Stimulated activated CD4-positive, alpha-beta T cell treated with anti-CD3 and anti-CD28 coated beads, Interleukin-2, amount 100 ng/mL, for 48 hours (primary cell): ENCODE measurements around the gene CLEC16A.
A peak's percentile ranks its signal among the peaks of the same experiment; 100 is the strongest.
"Not testable (repeated sequence)": the region's sequence is repeated elsewhere in the genome, so short reads cannot be mapped to it uniquely, and the experiment has no call there.

ENCODE experiments used
- DNase-seq, 2 donors: peaks; one replicate each; pipeline ENCODE4 v3.0.0-alpha.2; 2020

Gene CLEC16A

DNA sequence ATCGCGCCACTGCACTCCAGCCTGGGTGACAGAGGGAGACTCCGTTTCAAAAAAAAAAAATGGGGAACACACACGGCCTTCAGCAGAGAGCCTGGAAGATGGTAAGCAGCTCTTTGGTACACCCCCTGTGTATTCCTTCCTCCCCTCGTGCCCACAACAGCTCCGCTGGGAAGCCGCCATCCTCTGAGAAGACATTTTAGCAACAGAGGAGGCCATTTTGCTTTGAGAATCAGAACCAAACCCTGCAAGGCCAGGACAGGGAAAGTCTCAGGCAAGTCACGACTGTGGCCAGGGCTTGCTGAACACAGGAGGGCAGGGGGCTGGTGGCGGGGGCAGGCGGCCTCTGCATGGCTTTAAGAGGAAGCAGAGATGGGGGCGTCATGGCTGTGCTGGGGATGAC, 265.9 kb downstream of the CLEC16A start:
- DNase-seq: no peak

GRCh38 chr16:11211061-11211976, 267.0 kb downstream of the CLEC16A start:
- no peak for DNase-seq

GRCh38 chr16:11211977-11212797, 267.8 kb downstream of the CLEC16A start:
- DNase-seq: no peak

GRCh38 chr16:11212798-11213196, 268.4 kb downstream of the CLEC16A start:
- no peak for DNase-seq

DNA sequence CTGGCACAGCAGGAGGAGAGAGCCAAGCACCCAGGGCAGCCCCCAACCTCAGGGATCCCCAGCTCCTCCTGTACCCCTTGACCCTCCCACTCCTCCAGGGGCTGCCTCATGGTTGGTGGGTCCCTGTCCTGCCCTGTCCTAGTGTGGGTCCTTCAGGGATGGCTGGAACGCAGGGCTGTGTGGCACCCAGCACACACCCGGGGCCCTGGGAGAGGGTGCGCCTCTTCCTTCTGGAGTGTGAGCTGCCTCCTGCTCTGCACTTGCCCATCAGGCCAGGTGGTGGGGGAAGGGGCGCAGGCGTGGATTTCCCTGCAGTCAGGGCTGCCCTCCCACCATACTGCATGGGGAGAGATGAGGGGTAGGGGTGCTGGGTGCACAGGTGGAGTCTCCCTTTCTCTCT, 269.0 kb downstream of the CLEC16A start:
- DNase-seq: no peak

DNA sequence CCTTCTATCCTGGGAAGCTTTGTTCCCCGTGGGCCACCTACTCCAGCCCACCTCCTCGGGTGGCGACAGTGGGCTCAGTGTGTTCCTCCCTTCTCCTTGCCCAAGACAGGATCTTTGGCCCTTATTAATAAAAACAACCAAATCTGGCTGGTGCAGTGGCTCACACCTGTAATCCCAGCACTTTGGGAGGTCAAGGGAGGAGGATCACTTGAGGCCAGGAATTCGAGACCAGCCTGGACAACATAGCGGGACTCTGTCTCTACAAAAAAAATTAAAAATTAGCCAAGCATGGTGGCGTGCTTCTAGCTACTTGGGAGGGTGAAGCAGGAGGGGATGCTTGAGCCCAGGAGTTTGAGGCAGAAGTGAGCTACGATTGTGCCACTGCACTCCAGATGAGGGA, 269.4 kb downstream of the CLEC16A start:
- no peak for DNase-seq

DNA sequence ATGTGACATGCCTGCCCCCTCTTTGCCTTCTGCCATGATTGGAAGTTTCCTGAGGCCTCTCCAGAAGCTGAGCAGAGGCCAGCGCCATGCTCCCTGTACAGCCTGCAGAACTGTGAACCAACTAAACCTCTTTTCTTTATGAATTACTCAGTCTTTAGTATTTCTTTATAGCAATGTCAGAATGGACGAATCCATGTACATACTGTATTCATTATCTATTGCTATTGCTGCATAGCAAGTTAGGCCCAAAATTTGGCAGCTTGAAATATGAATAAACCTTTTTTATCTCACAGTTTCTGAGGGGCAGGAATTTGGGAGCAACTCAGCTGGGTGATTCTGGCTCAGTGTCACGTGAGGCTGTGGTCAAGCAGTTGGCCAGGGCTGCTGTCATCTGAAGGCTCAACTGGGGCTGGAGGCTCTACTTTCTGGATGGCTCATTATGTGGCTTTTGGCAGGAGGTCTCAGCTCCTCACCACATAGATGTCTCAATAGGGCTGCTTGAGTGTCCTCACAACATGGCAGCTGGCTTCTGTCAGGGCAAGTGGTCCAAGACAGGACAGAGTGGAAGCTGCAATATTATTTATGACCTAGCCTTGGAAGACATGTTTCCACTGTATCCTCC, 271.7 kb downstream of the CLEC16A start:
- no peak for DNase-seq

GRCh38 chr16:11217651-11218603, 273.6 kb downstream of the CLEC16A start:
- no peak for DNase-seq

DNA sequence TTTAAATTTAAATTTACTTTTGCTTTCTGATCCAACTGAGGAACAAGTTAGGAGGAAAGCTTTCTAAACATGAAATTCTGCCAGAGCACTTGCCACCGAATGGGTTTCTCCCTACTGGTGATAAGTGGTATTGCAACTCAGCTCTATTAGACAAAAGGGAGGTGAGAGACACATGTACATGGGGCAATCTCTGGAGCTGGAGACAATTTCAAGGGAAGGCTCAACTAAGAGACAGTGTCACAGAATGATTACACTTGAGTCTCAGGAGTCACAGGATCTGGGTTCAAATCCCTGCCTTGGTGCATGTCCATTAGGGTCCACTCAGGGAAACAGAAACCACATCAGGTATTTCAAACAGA, 274.2 kb downstream of the CLEC16A start:
- no peak for DNase-seq

DNA sequence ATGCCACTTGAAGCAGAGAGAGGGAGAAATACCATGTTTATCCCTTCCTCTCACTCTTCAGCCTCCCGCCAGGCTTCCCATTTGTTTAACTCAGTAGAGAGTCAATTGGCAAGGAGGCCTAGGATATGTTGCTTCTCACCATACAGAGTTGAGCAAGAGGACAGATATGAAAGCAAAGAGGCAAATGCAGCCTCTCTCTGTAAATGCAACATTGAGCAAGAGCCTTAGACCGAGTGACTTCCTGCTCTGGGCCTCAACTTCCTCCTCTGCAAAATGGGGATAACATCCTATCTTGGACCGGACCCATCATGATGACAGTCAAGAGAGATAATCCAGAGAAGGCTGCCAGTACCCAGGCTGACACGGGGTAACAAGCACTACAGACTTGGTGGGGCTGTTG, 274.8 kb downstream of the CLEC16A start:
- no peak for DNase-seq

GRCh38 chr16:11220507-11220906, 276.1 kb downstream of the CLEC16A start:
- not testable (repeated sequence) for DNase-seq

DNA sequence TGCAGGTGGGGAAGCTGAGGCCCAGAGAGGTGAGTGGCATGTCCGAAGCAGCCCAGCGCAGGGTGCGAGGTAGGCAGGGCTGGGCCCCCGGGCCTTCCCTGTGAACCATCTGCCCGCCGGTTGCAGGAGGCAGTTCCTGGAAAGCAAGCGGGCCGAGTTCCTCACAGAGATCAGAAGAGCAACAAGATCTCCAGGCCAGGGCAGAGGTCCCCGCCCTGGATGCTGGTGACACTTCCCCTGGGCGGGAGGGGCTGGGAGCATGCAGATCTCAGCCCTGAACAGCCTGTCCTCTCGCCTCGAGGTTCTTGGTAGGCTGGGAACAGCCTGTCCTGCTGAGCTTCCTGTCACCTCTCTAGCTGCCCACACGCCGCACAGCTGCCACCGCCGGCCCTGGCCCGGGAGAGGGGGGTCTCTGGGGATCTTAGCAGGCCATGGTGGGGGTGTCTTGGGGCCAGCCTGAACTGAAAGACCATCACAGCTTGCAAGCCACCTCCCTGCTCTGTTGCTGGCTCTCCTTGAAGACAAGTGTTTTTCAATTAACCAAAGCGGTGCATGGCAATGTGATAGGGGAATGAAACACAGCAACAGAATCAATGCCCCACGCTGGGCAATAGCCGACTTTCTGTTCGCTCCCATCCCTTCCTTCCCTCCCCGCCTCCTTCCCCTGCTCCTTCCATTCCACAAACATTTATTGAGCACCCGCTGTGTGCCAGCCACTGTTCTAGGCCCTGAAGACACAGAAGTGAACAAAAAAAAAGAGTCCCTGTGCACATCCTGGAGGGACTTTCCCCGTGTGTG, 279.9 kb downstream of the CLEC16A start:
- DNase-seq: peak; percentile 60 to 64

DNA sequence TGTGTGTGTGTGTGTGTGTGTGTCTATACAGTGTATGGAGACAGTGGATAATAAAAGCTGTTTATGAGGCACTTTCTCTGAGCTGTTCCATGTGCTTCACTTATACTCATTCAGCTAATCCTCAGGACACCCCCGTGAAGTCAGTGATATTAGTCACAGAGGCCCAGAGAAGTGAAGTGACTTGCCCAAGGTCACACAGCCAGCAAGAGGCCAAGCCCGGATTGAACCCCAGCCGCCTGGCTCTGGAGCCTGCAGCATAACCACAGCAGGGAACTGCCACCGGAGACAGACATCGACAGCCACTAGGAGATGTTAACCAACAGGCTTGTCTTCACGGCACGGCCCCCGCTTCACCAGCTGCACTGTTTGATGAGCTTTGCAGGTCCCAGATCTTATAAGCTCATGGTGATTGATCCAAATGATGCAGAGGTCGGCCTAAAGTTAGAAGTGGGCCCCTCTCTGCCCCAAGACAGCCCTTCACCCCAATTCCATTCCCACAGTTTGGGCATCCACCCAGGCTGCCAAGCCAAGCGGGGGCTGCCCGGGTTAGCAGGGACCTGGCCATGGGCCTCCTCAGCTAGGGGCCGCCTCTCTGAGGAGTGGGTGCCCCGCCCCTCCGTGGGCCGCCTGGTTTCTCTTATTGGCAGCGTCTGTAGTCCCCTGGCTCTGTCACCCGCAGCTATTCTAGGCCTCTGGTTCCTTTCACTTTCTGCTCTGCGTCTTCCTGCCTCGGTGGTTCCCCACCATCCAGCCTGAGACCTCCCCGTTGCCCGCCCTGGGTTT, 280.7 kb downstream of the CLEC16A start:
- peak; percentile 72 to 76 for DNase-seq

- DNase-seq: no peak
These were observed 281.5 kb downstream of the CLEC16A start for GRCh38 chr16:11225677-11226549.

- DNase-seq: no peak
These were observed 285.1 kb downstream of the CLEC16A start for GRCh38 chr16:11229432-11229831.

DNA sequence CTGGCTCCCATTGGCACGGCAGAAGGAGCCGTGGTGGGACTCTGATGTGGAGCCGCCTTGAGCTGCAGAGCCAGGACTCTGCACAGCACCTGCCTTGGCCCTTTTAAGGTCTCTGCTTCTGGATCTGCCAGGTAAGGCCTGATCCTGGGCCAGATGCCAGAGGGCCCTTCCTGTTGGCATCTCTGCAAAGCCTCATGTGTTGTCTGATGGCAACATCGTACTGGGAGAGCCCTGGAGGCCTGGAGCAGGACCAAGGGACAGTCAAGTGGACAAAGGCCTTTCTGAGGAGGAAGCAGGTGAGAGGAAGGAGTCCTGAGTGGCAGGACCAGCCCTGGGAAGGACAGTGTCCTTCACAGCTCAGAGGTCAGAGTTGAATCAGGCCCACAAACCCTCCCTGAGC, 285.5 kb downstream of the CLEC16A start:
- DNase-seq: no peak

GRCh38 chr16:11231367-11231970, 287.1 kb downstream of the CLEC16A start:
- no peak for DNase-seq
